ENCODE data around the gene DLG1.
A peak's percentile ranks its signal among the peaks of the same experiment; 100 is the strongest.

- TF ChIP-seq CREB1 (IDR thresholded peaks at IDR 0.05; ENCODE audit: low read depth) (no peak), USF1 (IDR thresholded peaks at IDR 0.05) (no peak), CEBPB (IDR thresholded peaks at IDR 0.05) (peak; percentile 12; the same call in 1 of the 2 replicates), EGR1 (IDR thresholded peaks at IDR 0.05) (no peak), REST (IDR thresholded peaks at IDR 0.05; ENCODE audit: low read depth) (no peak), RAD21 (IDR thresholded peaks at IDR 0.05; ENCODE audit: low read depth) (no peak), FOXM1 (IDR thresholded peaks at IDR 0.05; ENCODE audit: borderline replicate concordance, low read depth) (no peak), EP300 (IDR thresholded peaks at IDR 0.05; ENCODE audit: borderline replicate concordance) (no peak), MAX (IDR thresholded peaks at IDR 0.05) (no peak), TEAD4 (IDR thresholded peaks at IDR 0.05) (no peak), TAF1 (IDR thresholded peaks at IDR 0.05; ENCODE audit: low read depth) (no peak), ZBTB7A (IDR thresholded peaks at IDR 0.05; ENCODE audit: low read depth) (no peak), TCF12 (IDR thresholded peaks at IDR 0.05; ENCODE audit: low read depth) (no peak), YY1 (IDR thresholded peaks at IDR 0.05; ENCODE audit: low read depth) (no peak)
Observed at GRCh38 chr3:197021729-197022404, 276.5 kb downstream of the DLG1 start.
